ENCODE results near the gene GLI3. TPM values are rescaled to one million over a fixed set of nuclear protein-coding genes. Genes with fewer than 3 reads are reported as not detected.

GLI3 gene
- total RNA-seq, 1 experiment from 2014 or later, result 46.2 TPM

DNA sequence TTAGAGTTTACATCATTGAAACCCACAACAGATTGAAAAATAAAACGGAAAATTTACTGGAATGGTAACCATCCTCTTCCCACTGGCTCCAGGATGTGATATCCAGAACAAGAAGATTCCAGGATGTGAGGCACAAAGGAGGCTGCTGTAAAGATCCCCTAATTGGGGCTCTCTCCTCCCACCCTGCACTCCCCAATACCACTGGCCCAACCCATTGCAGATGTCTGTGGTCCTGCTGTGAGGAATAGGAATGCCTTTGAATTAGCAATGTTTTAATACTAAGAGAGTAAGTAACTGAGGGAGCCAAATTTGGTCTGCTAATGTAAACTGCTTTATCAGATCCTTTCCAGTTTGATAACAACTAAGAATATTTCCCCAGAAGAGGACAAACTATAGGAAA is 308.2 kb downstream of the GLI3 start:
- DNase-seq (ENCODE audit: low spot score) (no peak), ATAC-seq (no peak)
- ChIA-PET CTCF (interaction anchor here (1.0 to 1.1 kb wide), 2 partner anchors 12 to 14 kb away, joined by 3 to 6 read pairs; no protein-coding TSS in a partner anchor), POLR2A (no interaction called here)
- H3K4me1 Mint-ChIP-seq, result peaks cover 14% of the 10 kb centered on the region
- H3K27ac Mint-ChIP-seq, result no peak overlapping the region
- H3K4me3 Mint-ChIP-seq, result no peak overlapping the region
- TF ChIP-seq, protein P1, sequence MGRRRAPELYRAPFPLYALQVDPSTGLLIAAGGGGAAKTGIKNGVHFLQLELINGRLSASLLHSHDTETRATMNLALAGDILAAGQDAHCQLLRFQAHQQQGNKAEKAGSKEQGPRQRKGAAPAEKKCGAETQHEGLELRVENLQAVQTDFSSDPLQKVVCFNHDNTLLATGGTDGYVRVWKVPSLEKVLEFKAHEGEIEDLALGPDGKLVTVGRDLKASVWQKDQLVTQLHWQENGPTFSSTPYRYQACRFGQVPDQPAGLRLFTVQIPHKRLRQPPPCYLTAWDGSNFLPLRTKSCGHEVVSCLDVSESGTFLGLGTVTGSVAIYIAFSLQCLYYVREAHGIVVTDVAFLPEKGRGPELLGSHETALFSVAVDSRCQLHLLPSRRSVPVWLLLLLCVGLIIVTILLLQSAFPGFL (CRISPR knock-in tag; IDR thresholded peaks at IDR 0.05; ENCODE audit: borderline replicate concordance), result no peak
- TF ChIP-seq, protein P2, sequence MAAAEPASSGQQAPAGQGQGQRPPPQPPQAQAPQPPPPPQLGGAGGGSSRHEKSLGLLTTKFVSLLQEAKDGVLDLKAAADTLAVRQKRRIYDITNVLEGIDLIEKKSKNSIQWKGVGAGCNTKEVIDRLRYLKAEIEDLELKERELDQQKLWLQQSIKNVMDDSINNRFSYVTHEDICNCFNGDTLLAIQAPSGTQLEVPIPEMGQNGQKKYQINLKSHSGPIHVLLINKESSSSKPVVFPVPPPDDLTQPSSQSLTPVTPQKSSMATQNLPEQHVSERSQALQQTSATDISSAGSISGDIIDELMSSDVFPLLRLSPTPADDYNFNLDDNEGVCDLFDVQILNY (CRISPR knock-in tag; IDR thresholded peaks at IDR 0.05), result no peak
- TF ChIP-seq, protein P3, sequence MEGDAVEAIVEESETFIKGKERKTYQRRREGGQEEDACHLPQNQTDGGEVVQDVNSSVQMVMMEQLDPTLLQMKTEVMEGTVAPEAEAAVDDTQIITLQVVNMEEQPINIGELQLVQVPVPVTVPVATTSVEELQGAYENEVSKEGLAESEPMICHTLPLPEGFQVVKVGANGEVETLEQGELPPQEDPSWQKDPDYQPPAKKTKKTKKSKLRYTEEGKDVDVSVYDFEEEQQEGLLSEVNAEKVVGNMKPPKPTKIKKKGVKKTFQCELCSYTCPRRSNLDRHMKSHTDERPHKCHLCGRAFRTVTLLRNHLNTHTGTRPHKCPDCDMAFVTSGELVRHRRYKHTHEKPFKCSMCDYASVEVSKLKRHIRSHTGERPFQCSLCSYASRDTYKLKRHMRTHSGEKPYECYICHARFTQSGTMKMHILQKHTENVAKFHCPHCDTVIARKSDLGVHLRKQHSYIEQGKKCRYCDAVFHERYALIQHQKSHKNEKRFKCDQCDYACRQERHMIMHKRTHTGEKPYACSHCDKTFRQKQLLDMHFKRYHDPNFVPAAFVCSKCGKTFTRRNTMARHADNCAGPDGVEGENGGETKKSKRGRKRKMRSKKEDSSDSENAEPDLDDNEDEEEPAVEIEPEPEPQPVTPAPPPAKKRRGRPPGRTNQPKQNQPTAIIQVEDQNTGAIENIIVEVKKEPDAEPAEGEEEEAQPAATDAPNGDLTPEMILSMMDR (IDR thresholded peaks at IDR 0.05), result no peak
- TF ChIP-seq, protein P4, sequence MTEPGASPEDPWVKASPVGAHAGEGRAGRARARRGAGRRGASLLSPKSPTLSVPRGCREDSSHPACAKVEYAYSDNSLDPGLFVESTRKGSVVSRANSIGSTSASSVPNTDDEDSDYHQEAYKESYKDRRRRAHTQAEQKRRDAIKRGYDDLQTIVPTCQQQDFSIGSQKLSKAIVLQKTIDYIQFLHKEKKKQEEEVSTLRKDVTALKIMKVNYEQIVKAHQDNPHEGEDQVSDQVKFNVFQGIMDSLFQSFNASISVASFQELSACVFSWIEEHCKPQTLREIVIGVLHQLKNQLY (CRISPR knock-in tag; IDR thresholded peaks at IDR 0.05), result no peak
- TF ChIP-seq TEAD4 (CRISPR knock-in tag; IDR thresholded peaks at IDR 0.05), result no peak
- no peak for TF ChIP-seq TEAD1 (CRISPR knock-in tag; IDR thresholded peaks at IDR 0.05)
- no peak for TF ChIP-seq ZNF416 (CRISPR knock-in tag; IDR thresholded peaks at IDR 0.05)
- TF ChIP-seq, protein P5, sequence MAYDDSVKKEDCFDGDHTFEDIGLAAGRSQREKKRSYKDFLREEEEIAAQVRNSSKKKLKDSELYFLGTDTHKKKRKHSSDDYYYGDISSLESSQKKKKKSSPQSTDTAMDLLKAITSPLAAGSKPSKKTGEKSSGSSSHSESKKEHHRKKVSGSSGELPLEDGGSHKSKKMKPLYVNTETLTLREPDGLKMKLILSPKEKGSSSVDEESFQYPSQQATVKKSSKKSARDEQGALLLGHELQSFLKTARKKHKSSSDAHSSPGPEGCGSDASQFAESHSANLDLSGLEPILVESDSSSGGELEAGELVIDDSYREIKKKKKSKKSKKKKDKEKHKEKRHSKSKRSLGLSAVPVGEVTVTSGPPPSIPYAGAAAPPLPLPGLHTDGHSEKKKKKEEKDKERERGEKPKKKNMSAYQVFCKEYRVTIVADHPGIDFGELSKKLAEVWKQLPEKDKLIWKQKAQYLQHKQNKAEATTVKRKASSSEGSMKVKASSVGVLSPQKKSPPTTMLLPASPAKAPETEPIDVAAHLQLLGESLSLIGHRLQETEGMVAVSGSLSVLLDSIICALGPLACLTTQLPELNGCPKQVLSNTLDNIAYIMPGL (CRISPR knock-in tag; IDR thresholded peaks at IDR 0.05), result no peak
- no peak for TF ChIP-seq KAT7 (CRISPR knock-in tag; IDR thresholded peaks at IDR 0.05; ENCODE audit: borderline replicate concordance)
- TF ChIP-seq, protein P6, sequence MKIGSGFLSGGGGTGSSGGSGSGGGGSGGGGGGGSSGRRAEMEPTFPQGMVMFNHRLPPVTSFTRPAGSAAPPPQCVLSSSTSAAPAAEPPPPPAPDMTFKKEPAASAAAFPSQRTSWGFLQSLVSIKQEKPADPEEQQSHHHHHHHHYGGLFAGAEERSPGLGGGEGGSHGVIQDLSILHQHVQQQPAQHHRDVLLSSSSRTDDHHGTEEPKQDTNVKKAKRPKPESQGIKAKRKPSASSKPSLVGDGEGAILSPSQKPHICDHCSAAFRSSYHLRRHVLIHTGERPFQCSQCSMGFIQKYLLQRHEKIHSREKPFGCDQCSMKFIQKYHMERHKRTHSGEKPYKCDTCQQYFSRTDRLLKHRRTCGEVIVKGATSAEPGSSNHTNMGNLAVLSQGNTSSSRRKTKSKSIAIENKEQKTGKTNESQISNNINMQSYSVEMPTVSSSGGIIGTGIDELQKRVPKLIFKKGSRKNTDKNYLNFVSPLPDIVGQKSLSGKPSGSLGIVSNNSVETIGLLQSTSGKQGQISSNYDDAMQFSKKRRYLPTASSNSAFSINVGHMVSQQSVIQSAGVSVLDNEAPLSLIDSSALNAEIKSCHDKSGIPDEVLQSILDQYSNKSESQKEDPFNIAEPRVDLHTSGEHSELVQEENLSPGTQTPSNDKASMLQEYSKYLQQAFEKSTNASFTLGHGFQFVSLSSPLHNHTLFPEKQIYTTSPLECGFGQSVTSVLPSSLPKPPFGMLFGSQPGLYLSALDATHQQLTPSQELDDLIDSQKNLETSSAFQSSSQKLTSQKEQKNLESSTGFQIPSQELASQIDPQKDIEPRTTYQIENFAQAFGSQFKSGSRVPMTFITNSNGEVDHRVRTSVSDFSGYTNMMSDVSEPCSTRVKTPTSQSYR (CRISPR knock-in tag; IDR thresholded peaks at IDR 0.05), result no peak
- no peak for TF ChIP-seq NR1H2 (CRISPR knock-in tag; IDR thresholded peaks at IDR 0.05)
- TF ChIP-seq, protein P7, sequence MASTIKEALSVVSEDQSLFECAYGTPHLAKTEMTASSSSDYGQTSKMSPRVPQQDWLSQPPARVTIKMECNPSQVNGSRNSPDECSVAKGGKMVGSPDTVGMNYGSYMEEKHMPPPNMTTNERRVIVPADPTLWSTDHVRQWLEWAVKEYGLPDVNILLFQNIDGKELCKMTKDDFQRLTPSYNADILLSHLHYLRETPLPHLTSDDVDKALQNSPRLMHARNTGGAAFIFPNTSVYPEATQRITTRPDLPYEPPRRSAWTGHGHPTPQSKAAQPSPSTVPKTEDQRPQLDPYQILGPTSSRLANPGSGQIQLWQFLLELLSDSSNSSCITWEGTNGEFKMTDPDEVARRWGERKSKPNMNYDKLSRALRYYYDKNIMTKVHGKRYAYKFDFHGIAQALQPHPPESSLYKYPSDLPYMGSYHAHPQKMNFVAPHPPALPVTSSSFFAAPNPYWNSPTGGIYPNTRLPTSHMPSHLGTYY (CRISPR knock-in tag; IDR thresholded peaks at IDR 0.05), result no peak
- no peaks in the 10 kb centered on the region for H3K27me3 Mint-ChIP-seq (ENCODE audit: low read depth)
- H3K36me3 Mint-ChIP-seq, result 0 out of 2 replicates have a peak, but pooled peaks cover 2% of the 10 kb centered on the region
- peaks cover 7% of the 10 kb centered on the region for H3K9me3 Mint-ChIP-seq

DNA sequence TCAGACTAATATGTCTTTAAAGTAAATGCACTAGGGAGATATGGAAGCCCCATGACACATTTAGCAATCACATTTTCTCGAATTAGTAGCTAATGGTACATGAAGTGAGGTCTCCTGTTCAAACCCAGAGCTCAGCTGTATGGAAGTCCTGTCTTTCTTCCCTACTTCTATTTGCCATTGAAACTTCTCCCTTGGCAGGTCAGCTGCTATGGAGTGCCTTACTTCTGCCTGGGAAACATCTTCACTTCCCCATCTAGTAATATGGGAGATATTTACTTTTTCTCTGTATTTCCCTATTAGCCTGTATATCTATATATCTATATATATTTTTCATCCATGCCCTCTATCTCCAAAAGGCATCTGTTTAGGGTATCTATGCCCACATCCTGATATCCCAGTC is 308.8 kb downstream of the GLI3 start:
- Mint-ChIP-seq H3K4me3 (no peak overlapping the region), H3K27me3 (ENCODE audit: low read depth) (no peaks in the 10 kb centered on the region), H3K27ac (no peak overlapping the region), H3K9me3 (peaks cover 7% of the 10 kb centered on the region), H3K36me3 (0 out of 2 replicates have a peak, but pooled peaks cover 2% of the 10 kb centered on the region), H3K4me1 (peaks cover 14% of the 10 kb centered on the region)
- POLR2A ChIA-PET, result no interaction called here
- CTCF ChIA-PET, result interaction anchor here (1.0 kb wide), 1 partner anchor 12 kb away, joined by 6 read pairs; no protein-coding TSS in a partner anchor
- no peak for ATAC-seq
- DNase-seq (ENCODE audit: low spot score), result no peak
- no peak for TF ChIP-seq ZNF219 (CRISPR knock-in tag; IDR thresholded peaks at IDR 0.05; ENCODE audit: borderline replicate concordance)
- TF ChIP-seq ZNF671 (CRISPR knock-in tag; IDR thresholded peaks at IDR 0.05), result no peak
- TF ChIP-seq CREB1 (CRISPR knock-in tag; IDR thresholded peaks at IDR 0.05), result no peak
- TF ChIP-seq, protein P3 (IDR thresholded peaks at IDR 0.05), result no peak
- no peak for TF ChIP-seq ZNF423 (CRISPR knock-in tag; IDR thresholded peaks at IDR 0.05)
- TF ChIP-seq, protein P5 (CRISPR knock-in tag; IDR thresholded peaks at IDR 0.05), result no peak
- TF ChIP-seq TCF7 (CRISPR knock-in tag; IDR thresholded peaks at IDR 0.05; ENCODE audit: low read depth), result no peak
- TF ChIP-seq KAT7 (CRISPR knock-in tag; IDR thresholded peaks at IDR 0.05; ENCODE audit: borderline replicate concordance), result no peak
- TF ChIP-seq EMX1 (CRISPR knock-in tag; IDR thresholded peaks at IDR 0.05), result no peak
- TF ChIP-seq, protein P8, sequence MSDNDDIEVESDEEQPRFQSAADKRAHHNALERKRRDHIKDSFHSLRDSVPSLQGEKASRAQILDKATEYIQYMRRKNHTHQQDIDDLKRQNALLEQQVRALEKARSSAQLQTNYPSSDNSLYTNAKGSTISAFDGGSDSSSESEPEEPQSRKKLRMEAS (CRISPR knock-in tag; IDR thresholded peaks at IDR 0.05), result no peak

Data from WTC11 (cell line).